ENCODE measurements around the gene ARFGEF3.
"Not testable (repeated sequence)": the region's sequence is repeated elsewhere in the genome, so short reads cannot be mapped to it uniquely, and the experiment has no call there.

GRCh38 chr6:138368684-138369083 is 206.9 kb downstream of the ARFGEF3 start:
- TF ChIP-seq, protein P1, sequence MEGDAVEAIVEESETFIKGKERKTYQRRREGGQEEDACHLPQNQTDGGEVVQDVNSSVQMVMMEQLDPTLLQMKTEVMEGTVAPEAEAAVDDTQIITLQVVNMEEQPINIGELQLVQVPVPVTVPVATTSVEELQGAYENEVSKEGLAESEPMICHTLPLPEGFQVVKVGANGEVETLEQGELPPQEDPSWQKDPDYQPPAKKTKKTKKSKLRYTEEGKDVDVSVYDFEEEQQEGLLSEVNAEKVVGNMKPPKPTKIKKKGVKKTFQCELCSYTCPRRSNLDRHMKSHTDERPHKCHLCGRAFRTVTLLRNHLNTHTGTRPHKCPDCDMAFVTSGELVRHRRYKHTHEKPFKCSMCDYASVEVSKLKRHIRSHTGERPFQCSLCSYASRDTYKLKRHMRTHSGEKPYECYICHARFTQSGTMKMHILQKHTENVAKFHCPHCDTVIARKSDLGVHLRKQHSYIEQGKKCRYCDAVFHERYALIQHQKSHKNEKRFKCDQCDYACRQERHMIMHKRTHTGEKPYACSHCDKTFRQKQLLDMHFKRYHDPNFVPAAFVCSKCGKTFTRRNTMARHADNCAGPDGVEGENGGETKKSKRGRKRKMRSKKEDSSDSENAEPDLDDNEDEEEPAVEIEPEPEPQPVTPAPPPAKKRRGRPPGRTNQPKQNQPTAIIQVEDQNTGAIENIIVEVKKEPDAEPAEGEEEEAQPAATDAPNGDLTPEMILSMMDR (IDR thresholded peaks at IDR 0.05) = not testable (repeated sequence)
- TF ChIP-seq POLR2A (IDR thresholded peaks at IDR 0.05) = not testable (repeated sequence)
